Measurements from ENCODE around the gene BASP1.

Gene BASP1

GRCh38 chr5:17314907-17315471, 97.6 kb downstream of the BASP1 start (continued):
- TF ChIP-seq TSHZ1 (tag by site-specific recombination; IDR thresholded peaks at IDR 0.05; ENCODE audit: borderline replicate concordance): peak; percentile 85
- no peak for TF ChIP-seq ZNF596 (tag by site-specific recombination; IDR thresholded peaks at IDR 0.05)
- no peak for TF ChIP-seq ZNF664 (tag by site-specific recombination; IDR thresholded peaks at IDR 0.05)
- TF ChIP-seq SETDB1 (IDR thresholded peaks at IDR 0.05; ENCODE audit: insufficient read length, low read length): no peak
- TF ChIP-seq, protein P1, sequence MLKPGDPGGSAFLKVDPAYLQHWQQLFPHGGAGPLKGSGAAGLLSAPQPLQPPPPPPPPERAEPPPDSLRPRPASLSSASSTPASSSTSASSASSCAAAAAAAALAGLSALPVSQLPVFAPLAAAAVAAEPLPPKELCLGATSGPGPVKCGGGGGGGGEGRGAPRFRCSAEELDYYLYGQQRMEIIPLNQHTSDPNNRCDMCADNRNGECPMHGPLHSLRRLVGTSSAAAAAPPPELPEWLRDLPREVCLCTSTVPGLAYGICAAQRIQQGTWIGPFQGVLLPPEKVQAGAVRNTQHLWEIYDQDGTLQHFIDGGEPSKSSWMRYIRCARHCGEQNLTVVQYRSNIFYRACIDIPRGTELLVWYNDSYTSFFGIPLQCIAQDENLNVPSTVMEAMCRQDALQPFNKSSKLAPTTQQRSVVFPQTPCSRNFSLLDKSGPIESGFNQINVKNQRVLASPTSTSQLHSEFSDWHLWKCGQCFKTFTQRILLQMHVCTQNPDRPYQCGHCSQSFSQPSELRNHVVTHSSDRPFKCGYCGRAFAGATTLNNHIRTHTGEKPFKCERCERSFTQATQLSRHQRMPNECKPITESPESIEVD (tag by site-specific recombination; IDR thresholded peaks at IDR 0.05): no peak; the same call in 1 of the 2 replicates
- no peak for TF ChIP-seq ZNF16 (tag by site-specific recombination; IDR thresholded peaks at IDR 0.05; ENCODE audit: low read depth)
- TF ChIP-seq ZNF121 (tag by site-specific recombination; IDR thresholded peaks at IDR 0.05): no peak
- TF ChIP-seq ZBTB44 (tag by site-specific recombination; IDR thresholded peaks at IDR 0.05): peak; percentile 6; the same call in 1 of the 2 replicates
- TF ChIP-seq, protein P2, sequence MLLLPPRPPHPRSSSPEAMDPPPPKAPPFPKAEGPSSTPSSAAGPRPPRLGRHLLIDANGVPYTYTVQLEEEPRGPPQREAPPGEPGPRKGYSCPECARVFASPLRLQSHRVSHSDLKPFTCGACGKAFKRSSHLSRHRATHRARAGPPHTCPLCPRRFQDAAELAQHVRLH (tag by site-specific recombination; IDR thresholded peaks at IDR 0.05): peak; percentile 32; the same call in 1 of the 2 replicates
- TF ChIP-seq ZNF791 (tag by site-specific recombination; IDR thresholded peaks at IDR 0.05): no peak
- peak; percentile 38; the same call in 1 of the 2 replicates for TF ChIP-seq ZNF600 (tag by site-specific recombination; IDR thresholded peaks at IDR 0.05)
- TF ChIP-seq ZSCAN30 (tag by site-specific recombination; IDR thresholded peaks at IDR 0.05): no peak
- TF ChIP-seq ZNF501 (tag by site-specific recombination; IDR thresholded peaks at IDR 0.05): 0 out of 2 replicates have a peak, but pooled peaks have one; percentile 15
- no peak for TF ChIP-seq ZNF521 (tag by site-specific recombination; IDR thresholded peaks at IDR 0.05)
- TF ChIP-seq, protein P3, sequence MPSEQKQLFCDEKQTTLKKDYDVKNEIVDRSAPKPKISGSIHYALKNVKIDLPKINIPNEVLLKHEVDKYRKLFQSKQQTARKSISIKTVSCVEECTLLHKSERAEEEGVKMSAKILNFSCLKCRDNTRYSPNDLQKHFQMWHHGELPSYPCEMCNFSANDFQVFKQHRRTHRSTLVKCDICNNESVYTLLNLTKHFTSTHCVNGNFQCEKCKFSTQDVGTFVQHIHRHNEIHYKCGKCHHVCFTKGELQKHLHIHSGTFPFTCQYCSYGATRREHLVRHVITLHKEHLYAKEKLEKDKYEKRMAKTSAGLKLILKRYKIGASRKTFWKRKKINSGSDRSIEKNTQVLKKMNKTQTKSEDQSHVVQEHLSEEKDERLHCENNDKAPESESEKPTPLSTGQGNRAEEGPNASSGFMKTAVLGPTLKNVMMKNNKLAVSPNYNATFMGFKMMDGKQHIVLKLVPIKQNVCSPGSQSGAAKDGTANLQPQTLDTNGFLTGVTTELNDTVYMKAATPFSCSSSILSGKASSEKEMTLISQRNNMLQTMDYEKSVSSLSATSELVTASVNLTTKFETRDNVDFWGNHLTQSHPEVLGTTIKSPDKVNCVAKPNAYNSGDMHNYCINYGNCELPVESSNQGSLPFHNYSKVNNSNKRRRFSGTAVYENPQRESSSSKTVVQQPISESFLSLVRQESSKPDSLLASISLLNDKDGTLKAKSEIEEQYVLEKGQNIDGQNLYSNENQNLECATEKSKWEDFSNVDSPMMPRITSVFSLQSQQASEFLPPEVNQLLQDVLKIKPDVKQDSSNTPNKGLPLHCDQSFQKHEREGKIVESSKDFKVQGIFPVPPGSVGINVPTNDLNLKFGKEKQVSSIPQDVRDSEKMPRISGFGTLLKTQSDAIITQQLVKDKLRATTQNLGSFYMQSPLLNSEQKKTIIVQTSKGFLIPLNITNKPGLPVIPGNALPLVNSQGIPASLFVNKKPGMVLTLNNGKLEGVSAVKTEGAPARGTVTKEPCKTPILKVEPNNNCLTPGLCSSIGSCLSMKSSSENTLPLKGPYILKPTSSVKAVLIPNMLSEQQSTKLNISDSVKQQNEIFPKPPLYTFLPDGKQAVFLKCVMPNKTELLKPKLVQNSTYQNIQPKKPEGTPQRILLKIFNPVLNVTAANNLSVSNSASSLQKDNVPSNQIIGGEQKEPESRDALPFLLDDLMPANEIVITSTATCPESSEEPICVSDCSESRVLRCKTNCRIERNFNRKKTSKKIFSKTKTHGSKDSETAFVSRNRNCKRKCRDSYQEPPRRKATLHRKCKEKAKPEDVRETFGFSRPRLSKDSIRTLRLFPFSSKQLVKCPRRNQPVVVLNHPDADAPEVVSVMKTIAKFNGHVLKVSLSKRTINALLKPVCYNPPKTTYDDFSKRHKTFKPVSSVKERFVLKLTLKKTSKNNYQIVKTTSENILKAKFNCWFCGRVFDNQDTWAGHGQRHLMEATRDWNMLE (tag by site-specific recombination; conservative IDR thresholded peaks at IDR 0.05; ENCODE audit: low read depth): peak; percentile 40; the same call in 1 of the 2 replicates
- TF ChIP-seq ZSCAN23 (tag by site-specific recombination; IDR thresholded peaks at IDR 0.05): peak; percentile 97
- TF ChIP-seq YY1 (tag by site-specific recombination; IDR thresholded peaks at IDR 0.05): no peak
- TF ChIP-seq OSR2 (tag by site-specific recombination; IDR thresholded peaks at IDR 0.05): peak; percentile 97
- no peak for TF ChIP-seq ZNF350 (tag by site-specific recombination; IDR thresholded peaks at IDR 0.05)
- no peak for TF ChIP-seq ZNF677 (tag by site-specific recombination; IDR thresholded peaks at IDR 0.05)
- TF ChIP-seq ZNF843 (tag by site-specific recombination; IDR thresholded peaks at IDR 0.05): peak; percentile 90
- 0 out of 2 replicates have a peak, but pooled peaks have one; percentile 31 for TF ChIP-seq ZNF76 (tag by site-specific recombination; IDR thresholded peaks at IDR 0.05; ENCODE audit: borderline replicate concordance, low read depth)
- TF ChIP-seq, protein P4, sequence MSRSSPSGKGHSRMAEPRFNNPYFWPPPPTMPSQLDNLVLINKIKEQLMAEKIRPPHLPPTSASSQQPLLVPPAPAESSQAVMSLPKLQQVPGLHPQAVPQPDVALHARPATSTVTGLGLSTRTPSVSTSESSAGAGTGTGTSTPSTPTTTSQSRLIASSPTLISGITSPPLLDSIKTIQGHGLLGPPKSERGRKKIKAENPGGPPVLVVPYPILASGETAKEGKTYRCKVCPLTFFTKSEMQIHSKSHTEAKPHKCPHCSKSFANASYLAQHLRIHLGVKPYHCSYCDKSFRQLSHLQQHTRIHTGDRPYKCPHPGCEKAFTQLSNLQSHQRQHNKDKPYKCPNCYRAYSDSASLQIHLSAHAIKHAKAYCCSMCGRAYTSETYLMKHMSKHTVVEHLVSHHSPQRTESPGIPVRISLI (tag by site-specific recombination; IDR thresholded peaks at IDR 0.05): peak; percentile 10; the same call in 1 of the 2 replicates
- TF ChIP-seq ZNF629 (tag by site-specific recombination; IDR thresholded peaks at IDR 0.05): peak; percentile 71
- no peak for TF ChIP-seq ZNF175 (tag by site-specific recombination; IDR thresholded peaks at IDR 0.05)

Data from HEK293 (cell line).